HepG2 (cell line): Measurements from ENCODE around the gene FSCN2. TPM values are rescaled to one million over a fixed set of nuclear protein-coding genes. Genes with fewer than 3 reads are reported as not detected.

Experiments used
- CEBPB ChIP-seq: IDR thresholded peaks from 2 replicates; pipeline ENCODE4 v1.6.1; 2011; ENCODE audit warnings: low read depth, low read length, improper control_type of control experiment, borderline replicate concordance
- DR1 ChIP-seq: sonication (generic); formaldehyde crosslinking; IDR thresholded peaks from 2 replicates; pipeline ENCODE4 v1.8.0; 2021; ENCODE audit warnings: mild to moderate bottlenecking, missing genetic modification reagents, inconsistent platforms
- HDAC1 ChIP-seq: sonication (generic); formaldehyde crosslinking; IDR thresholded peaks from 2 replicates; pipeline ENCODE4 v1.5.1; 2020; ENCODE audit warnings: mild to moderate bottlenecking, missing genetic modification reagents
- HNF4G ChIP-seq, 2 experiments: sonication (generic) in 1 of 2; formaldehyde crosslinking in 1 of 2; IDR thresholded peaks; 2 replicates each; pipeline versions ENCODE4 v1.4.0 to v1.6.1; 2011 to 2020; ENCODE audit warnings: borderline replicate concordance in 2 of 2, low read depth in 2 of 2, mild to moderate bottlenecking in 2 of 2, low read length in 1 of 2, missing genetic modification reagents in 1 of 2, moderate library complexity in 1 of 2
- HOXA9 ChIP-seq: sonication (generic); formaldehyde crosslinking; IDR thresholded peaks from 2 replicates; pipeline ENCODE4 v1.8.1; 2022; ENCODE audit warnings: missing genetic modification reagents, mild to moderate bottlenecking, moderate library complexity, borderline replicate concordance
- KLF6 ChIP-seq: IDR thresholded peaks from 2 replicates; pipeline ENCODE4 v1.8.0; 2016; ENCODE audit warnings: missing biosample characterization, missing genetic modification reagents
- MIER2 ChIP-seq: IDR thresholded peaks from 2 replicates; pipeline ENCODE4 v1.6.1; 2016; ENCODE audit warnings: missing biosample characterization, missing genetic modification reagents
- MTF1 ChIP-seq: sonication (generic); formaldehyde crosslinking; IDR thresholded peaks from 2 replicates; pipeline ENCODE4 v1.5.0; 2020; ENCODE audit warnings: missing genetic modification reagents
- NPAS2 ChIP-seq: sonication (generic); formaldehyde crosslinking; IDR thresholded peaks from 2 replicates; pipeline ENCODE4 v1.8.0; 2022; ENCODE audit warnings: mild to moderate bottlenecking, missing genetic modification reagents, borderline replicate concordance
- NR3C1 ChIP-seq: sonication (generic); formaldehyde crosslinking; IDR thresholded peaks from 2 replicates; pipeline ENCODE4 v1.4.0; 2020; ENCODE audit warnings: missing genetic modification reagents
- PAF1 ChIP-seq: IDR thresholded peaks from 2 replicates; pipeline ENCODE4 v1.6.1; 2016; ENCODE audit warnings: missing genetic modification reagents, missing compliant biosample characterization
- POLR2G ChIP-seq: fragments of 200-400 bp; formaldehyde crosslinking; IDR thresholded peaks from 2 replicates; pipeline ENCODE4 v1.6.1; 2018; ENCODE audit warnings: mild to moderate bottlenecking, low read depth, low read length, moderate library complexity
- RBFOX2 ChIP-seq: fragments of 200-400 bp; formaldehyde crosslinking; IDR thresholded peaks from 2 replicates; pipeline ENCODE4 v1.6.1; 2017; ENCODE audit warnings: low read depth, mild to moderate bottlenecking, low read length
- RELA ChIP-seq: sonication (generic); formaldehyde crosslinking; IDR thresholded peaks from 2 replicates; pipeline ENCODE4 v1.4.0; 2020; ENCODE audit warnings: missing genetic modification reagents
- SALL2 ChIP-seq: sonication (generic); formaldehyde crosslinking; IDR thresholded peaks from 2 replicates; pipeline ENCODE4 v1.8.1; 2023; ENCODE audit warnings: mild to moderate bottlenecking, missing genetic modification reagents, inconsistent platforms
- SRF ChIP-seq: IDR thresholded peaks from 2 replicates; pipeline ENCODE4 v1.6.1; 2011; ENCODE audit warnings: mild to moderate bottlenecking, low read depth, low read length, moderate library complexity
- TCF12 ChIP-seq, 2 experiments: fragments of 450-650 bp in 1 of 2; sonication (generic) in 1 of 2; formaldehyde crosslinking in 1 of 2; IDR thresholded peaks; 2 replicates each; pipeline versions ENCODE4 v1.6.1 to v1.8.0; 2017 to 2022; ENCODE audit warnings: antibody characterized with exemption in 1 of 2, mild to moderate bottlenecking in 1 of 2, missing genetic modification reagents in 1 of 2, moderate library complexity in 1 of 2
- TOPORS ChIP-seq: sonication (generic); formaldehyde crosslinking; IDR thresholded peaks from 2 replicates; pipeline ENCODE4 v1.8.0; 2023; ENCODE audit warnings: mild to moderate bottlenecking, missing genetic modification reagents
- ZBTB20 ChIP-seq: sonication (generic); formaldehyde crosslinking; IDR thresholded peaks from 2 replicates; pipeline ENCODE4 v1.8.1; 2023; ENCODE audit warnings: missing genetic modification reagents, low read depth, mild to moderate bottlenecking, borderline replicate concordance
- ZBTB21 ChIP-seq: sonication (generic); formaldehyde crosslinking; IDR thresholded peaks from 2 replicates; pipeline ENCODE4 v1.4.0; 2020; ENCODE audit warnings: missing genetic modification reagents
- ZNF484 ChIP-seq: sonication (generic); formaldehyde crosslinking; IDR thresholded peaks from 2 replicates; pipeline ENCODE4 v1.5.1; 2020; ENCODE audit warnings: mild to moderate bottlenecking, low read depth, missing genetic modification reagents, borderline replicate concordance
- ZNF549 ChIP-seq: sonication (generic); formaldehyde crosslinking; IDR thresholded peaks from 2 replicates; pipeline ENCODE4 v1.5.0; 2020; ENCODE audit warnings: missing genetic modification reagents
- ZNF775 ChIP-seq: sonication (generic); formaldehyde crosslinking; IDR thresholded peaks from 2 replicates; pipeline ENCODE4 v1.4.0; 2020; ENCODE audit warnings: missing genetic modification reagents, mild to moderate bottlenecking, moderate library complexity, borderline replicate concordance
- polyA plus RNA-seq, 8 experiments: library from polyadenylated mRNA; depleted of rRNA in 3 of 8; stranded (reverse) in 7 of 8; unstranded in 1 of 8; fragments of >200 nt; fragmentation: Illumina TruSeq in 4 of 8; extraction: Trizol in 4 of 8; gene quantifications; 2 replicates each; pipeline versions ENCODE4 v1.2.1 to v1.2.3, GENCODE V29; 2011 to 2016; ENCODE audit warnings: low read depth in 4 of 8, missing spikeins in 1 of 8, mixed read lengths in 1 of 8; ENCODE audit not compliant: insufficient read depth in 1 of 8
- total RNA-seq, 5 experiments: library from RNA; depleted of rRNA; stranded (reverse); fragments of >200 nt; fragmentation: Illumina TruSeq; extraction: Trizol; gene quantifications; 2 replicates each; pipeline ENCODE4 v1.2.3, GENCODE V29; 2016; ENCODE audit warnings: low read depth in 1 of 5
- TF ChIP-seq, protein P1 (sequence below): sonication (generic); formaldehyde crosslinking; IDR thresholded peaks from 2 replicates; pipeline ENCODE4 v1.4.0; 2020; ENCODE audit warnings: mild to moderate bottlenecking, missing genetic modification reagents
- TF ChIP-seq, protein P2 (sequence below): sonication (generic); formaldehyde crosslinking; IDR thresholded peaks from 2 replicates; pipeline ENCODE4 v1.5.0; 2020; ENCODE audit warnings: mild to moderate bottlenecking, low read depth, missing genetic modification reagents, borderline replicate concordance
- TF ChIP-seq, protein P3 (sequence below): sonication (generic); formaldehyde crosslinking; IDR thresholded peaks from 2 replicates; pipeline ENCODE4 v1.8.1; 2023; ENCODE audit warnings: mild to moderate bottlenecking, missing genetic modification reagents

The FSCN2 gene
- total and polyA plus RNA-seq, 2 of the 13 experiments (the other 11 are each of a cell fraction or from before 2014, with no cell fraction given), result 0.09 TPM; not detected in 1

DNA sequence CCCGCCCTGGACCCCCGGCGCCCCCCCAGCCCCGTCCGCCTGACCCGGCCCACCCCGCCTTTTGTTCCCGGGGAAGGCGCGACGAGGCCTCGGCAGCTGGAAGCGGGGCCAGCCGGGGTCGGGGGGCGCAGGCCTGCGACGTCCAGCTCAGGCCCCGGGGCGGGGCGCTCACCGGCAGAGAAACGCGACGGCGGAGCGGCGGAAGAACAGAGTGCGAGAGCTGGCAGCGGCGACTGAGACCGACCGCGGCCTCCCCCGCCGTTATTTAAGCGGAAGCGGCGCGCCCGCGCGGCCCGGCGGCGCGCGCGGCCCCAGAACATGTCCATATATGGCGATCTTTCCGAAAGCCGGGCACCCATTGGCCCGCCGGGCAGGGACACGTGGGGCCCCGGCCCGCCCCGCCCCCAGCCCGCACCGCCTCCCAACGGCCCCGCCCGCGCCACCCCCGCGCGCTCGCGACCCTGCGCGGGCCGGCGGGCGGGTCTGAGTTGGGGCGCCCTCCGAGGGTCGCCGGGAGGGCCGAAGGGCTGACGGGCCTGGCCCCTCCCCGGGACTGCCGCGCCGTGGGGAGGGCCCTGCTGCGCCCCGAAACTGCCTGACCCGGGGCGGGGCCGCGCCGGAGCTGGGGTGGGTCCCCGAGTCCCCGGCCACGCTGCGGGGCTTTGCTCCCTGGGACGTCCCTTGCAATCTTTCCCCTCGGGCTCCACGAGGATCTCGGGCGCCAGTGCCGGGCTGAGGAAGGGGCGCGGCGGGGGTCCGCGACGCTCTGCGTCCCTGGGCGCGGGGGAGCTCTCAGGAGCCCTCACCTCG, 15.4 kb upstream of the FSCN2 start, which contains the start of gene ACTG1 (continued):
- TF ChIP-seq, protein P1, sequence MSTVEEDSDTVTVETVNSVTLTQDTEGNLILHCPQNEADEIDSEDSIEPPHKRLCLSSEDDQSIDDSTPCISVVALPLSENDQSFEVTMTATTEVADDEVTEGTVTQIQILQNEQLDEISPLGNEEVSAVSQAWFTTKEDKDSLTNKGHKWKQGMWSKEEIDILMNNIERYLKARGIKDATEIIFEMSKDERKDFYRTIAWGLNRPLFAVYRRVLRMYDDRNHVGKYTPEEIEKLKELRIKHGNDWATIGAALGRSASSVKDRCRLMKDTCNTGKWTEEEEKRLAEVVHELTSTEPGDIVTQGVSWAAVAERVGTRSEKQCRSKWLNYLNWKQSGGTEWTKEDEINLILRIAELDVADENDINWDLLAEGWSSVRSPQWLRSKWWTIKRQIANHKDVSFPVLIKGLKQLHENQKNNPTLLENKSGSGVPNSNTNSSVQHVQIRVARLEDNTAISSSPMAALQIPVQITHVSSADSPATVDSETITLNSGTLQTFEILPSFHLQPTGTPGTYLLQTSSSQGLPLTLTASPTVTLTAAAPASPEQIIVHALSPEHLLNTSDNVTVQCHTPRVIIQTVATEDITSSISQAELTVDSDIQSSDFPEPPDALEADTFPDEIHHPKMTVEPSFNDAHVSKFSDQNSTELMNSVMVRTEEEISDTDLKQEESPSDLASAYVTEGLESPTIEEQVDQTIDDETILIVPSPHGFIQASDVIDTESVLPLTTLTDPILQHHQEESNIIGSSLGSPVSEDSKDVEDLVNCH, result 0 out of 2 replicates have a peak, but pooled peaks have one; percentile 53
- TF ChIP-seq RELA (0 out of 2 replicates have a peak, but pooled peaks have one; percentile 9), ZBTB20 (CRISPR knock-in tag) (no peak), ZNF484 (CRISPR knock-in tag) (no peak), DR1 (CRISPR knock-in tag) (peak; percentile 91), NPAS2 (no peak), HOXA9 (CRISPR knock-in tag) (no peak), RBFOX2 (peak; percentile 98), SALL2 (no peak; the same call in 1 of the 2 replicates), ZNF549 (CRISPR knock-in tag) (no peak), HNF4G (IDR thresholded peaks at IDR 0.05; ENCODE audit: borderline replicate concordance, low read depth, low read length) (peak; percentile 19; the same call in 1 of the 2 replicates), HNF4G (CRISPR knock-in tag; IDR thresholded peaks at IDR 0.05; ENCODE audit: borderline replicate concordance, low read depth) (no peak; the same call in 1 of the 2 replicates), CEBPB (no peak), HDAC1 (CRISPR knock-in tag) (peak; percentile 88), ZNF775 (CRISPR knock-in tag) (no peak), NR3C1 (CRISPR knock-in tag) (no peak), KLF6 (CRISPR knock-in tag) (peak; percentile 84; the same call in 1 of the 2 replicates), SRF (peak; percentile 99), POLR2G (peak; percentile 99), MIER2 (CRISPR knock-in tag) (no peak), PAF1 (no peak), TCF12 (IDR thresholded peaks at IDR 0.05) (no peak), TCF12 (CRISPR knock-in tag; IDR thresholded peaks at IDR 0.05) (peak; percentile 81; the same call in 1 of the 2 replicates), ZBTB21 (CRISPR knock-in tag) (no peak), MTF1 (no peak), TOPORS (CRISPR knock-in tag) (0 out of 2 replicates have a peak, but pooled peaks have one; percentile 27)
- TF ChIP-seq, protein P2, sequence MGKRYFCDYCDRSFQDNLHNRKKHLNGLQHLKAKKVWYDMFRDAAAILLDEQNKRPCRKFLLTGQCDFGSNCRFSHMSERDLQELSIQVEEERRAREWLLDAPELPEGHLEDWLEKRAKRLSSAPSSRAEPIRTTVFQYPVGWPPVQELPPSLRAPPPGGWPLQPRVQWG (CRISPR knock-in tag), result no peak
- TF ChIP-seq, protein P3, sequence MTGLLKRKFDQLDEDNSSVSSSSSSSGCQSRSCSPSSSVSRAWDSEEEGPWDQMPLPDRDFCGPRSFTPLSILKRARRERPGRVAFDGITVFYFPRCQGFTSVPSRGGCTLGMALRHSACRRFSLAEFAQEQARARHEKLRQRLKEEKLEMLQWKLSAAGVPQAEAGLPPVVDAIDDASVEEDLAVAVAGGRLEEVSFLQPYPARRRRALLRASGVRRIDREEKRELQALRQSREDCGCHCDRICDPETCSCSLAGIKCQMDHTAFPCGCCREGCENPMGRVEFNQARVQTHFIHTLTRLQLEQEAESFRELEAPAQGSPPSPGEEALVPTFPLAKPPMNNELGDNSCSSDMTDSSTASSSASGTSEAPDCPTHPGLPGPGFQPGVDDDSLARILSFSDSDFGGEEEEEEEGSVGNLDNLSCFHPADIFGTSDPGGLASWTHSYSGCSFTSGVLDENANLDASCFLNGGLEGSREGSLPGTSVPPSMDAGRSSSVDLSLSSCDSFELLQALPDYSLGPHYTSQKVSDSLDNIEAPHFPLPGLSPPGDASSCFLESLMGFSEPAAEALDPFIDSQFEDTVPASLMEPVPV, result peak; percentile 60; the same call in 1 of the 2 replicates
